Uterus (tissue), 2 donors: Measurements from ENCODE around the gene TBC1D16.

Experiments used
- CTCF ChIP-seq, 4 experiments: fragments of 200-600 bp in 2 of 4; fragments of 450-650 bp in 2 of 4; sonication (generic) in 2 of 4; IDR thresholded peaks; one replicate each; pipeline ENCODE4 v1.5.1; 2016 to 2019; ENCODE audit warnings: antibody characterized with exemption in 4 of 4, mild to moderate bottlenecking in 2 of 4, moderate library complexity in 1 of 4
- POLR2A ChIP-seq, 2 donors: fragments of 450-650 bp; IDR thresholded peaks; one replicate each; pipeline ENCODE4 v1.6.1; 2016; ENCODE audit warnings: antibody characterized with exemption in 2 of 2, mild to moderate bottlenecking in 1 of 2, moderate library complexity in 1 of 2

- TF ChIP-seq POLR2A (IDR thresholded peaks at IDR 0.05) (no peak), CTCF (IDR thresholded peaks at IDR 0.05) (no peak)
Measured at GRCh38 chr17:80068301-80069222, 32.9 kb upstream of the TBC1D16 start.
